HG02798 (cell line): Measurements from ENCODE around the gene ZNF133.

Experiments used
- ATAC-seq: cut with Tn5 transposase; IDR thresholded peaks from one replicate; pipeline ENCODE4 v1.9.1; 2021; ENCODE audit warnings: mild to moderate bottlenecking; ENCODE audit not compliant: unreplicated experiment, poor library complexity

The ZNF133 gene

DNA sequence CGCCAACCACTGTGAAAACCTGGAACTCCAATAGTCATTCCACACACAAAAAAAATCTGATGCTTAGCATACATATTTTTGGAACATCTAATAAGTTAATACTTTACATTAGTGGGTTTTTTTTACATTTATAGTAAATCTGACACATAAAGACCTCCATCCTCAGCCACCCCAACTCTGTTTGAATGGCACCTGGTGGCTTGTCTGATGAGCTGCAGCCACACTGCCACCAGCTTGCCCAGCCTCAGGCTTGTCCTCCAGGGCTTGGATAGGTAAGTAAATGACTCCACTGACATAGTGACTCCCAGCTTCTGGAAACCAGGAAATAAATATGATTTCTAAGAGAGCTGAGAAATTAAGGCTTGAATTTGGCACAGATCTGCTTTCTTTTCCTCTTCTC, 71.5 kb downstream of the ZNF133 start:
- no peak for ATAC-seq

DNA sequence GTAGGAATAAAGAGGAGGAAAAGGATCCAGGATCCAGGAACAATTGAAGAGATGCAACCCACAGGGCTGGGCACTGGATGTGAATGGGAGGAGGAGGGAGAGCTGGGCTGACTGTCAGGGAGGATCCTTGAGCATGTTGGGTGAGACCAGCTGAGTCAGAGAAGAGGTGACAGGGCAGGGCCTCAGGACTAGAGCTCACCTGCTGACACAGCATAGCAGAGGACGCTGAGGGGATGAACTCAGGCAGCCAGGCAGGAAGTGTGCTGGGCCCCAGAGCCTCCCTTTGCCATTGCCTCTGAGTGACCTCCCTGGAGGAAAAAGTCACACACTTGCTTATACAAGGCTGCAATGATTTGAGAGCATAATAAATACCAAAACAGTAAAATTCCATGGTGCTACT, 72.3 kb downstream of the ZNF133 start:
- no peak for ATAC-seq

DNA sequence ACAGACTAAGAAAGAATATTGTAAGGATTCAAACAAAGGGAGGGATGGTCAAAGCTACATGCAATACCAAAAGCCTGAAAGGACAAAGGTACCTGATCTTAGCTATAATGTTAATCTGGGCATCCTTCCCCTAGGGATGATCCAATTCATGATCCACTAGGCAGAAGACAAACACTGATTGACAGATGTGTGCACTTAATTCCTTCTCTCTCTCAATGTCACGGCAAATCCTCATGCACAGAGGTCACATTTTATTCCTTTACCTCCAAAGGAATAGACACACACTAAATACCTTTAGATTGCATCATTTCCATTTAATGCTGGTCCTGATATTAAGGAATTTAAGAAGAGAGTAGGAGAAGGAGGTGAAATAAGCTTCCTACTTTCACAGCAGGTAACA, 73.4 kb downstream of the ZNF133 start:
- ATAC-seq: no peak

DNA sequence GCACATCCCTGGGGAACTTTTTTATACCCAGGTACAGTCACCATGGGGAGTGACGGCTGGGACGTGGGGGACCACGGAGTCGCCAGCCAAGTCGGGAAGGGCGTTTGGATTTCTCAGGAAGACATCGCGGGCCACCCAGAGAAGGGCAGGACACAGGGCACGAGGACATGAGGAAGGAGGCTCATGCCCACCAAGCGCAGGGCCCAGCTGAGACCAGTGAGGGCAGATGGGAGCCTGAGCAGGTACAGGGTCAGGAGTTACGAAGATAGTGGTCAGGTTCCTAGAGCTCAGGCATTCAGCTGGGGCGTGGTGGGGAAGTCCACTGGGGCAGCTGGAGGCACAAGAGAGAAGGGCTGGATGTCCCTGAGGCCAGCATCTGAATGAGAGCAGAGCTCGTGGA, 74.6 kb downstream of the ZNF133 start:
- ATAC-seq: no peak

DNA sequence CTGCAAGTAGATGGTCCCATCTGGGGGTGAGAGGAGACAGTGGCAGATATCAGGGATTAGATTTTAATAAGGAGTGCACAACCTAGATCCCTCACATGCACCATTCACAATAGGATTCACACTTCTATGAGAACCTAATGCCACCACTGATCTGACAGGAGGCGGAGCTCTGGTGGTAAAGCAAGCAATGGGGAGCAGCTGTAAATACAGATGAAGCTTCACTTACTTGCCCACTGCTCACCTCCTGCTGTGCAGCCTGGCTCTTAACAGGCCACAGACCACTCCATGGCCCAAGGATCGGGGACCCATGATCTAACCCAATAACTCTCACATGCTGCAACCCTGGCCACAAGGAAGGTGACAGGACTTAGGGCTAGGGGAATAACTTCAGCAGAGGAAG, 75.4 kb downstream of the ZNF133 start:
- no peak for ATAC-seq

DNA sequence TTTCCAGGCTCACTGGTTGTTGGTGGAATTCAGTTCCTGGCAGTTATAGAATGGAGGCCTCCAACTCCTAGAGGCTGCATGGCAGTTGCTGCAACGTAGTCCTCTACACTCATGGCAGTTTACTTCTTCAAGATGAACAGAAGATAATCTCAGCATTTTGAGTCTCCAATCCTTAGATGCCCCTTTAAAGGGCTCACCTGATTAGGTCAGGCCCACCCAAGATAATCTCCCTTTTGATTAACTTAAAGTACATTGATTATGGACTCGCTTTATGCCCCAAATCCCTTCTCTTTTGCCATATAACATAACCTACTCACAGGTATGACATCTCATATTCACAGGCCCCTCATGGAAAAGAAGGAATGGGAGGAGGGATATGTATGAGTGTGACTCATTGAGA, 76.4 kb downstream of the ZNF133 start:
- no peak for ATAC-seq
